Activated CD4-positive, alpha-beta T cell treated with anti-CD3 and anti-CD28 coated beads, Interleukin-2, Interleukin-6, amounts not matched to agents 100 ng/mL and 50 ng/mL, durations not matched to agents 16 hours and 8 hours (primary cell): ENCODE measurements around the gene USP46.

Source experiments
- DNase-seq: peaks from one replicate; pipeline ENCODE4 v3.0.0-alpha.2; 2020

Gene USP46

GRCh38 chr4:52568351-52568750 lies 90.8 kb downstream of the USP46 start:
- DNase-seq, result no peak

- no peak for DNase-seq
Observed at GRCh38 chr4:52566136-52567031, 92.7 kb downstream of the USP46 start.

GRCh38 chr4:52560844-52561280 lies 98.2 kb downstream of the USP46 start:
- DNase-seq, result no peak

- no peak for DNase-seq
Observed at GRCh38 chr4:52555356-52555716, 103.8 kb downstream of the USP46 start.

- DNase-seq, result no peak
Observed at GRCh38 chr4:52554612-52555355, 104.3 kb downstream of the USP46 start.

- no peak for DNase-seq
Observed at GRCh38 chr4:52552778-52553177, 106.3 kb downstream of the USP46 start.

- no peak for DNase-seq
Observed at GRCh38 chr4:52551487-52551886, 107.6 kb downstream of the USP46 start.

- DNase-seq, result no peak
Observed at GRCh38 chr4:52550186-52550585, 108.9 kb downstream of the USP46 start.

- no peak for DNase-seq
Observed at GRCh38 chr4:52548818-52549570, 110.1 kb downstream of the USP46 start.

GRCh38 chr4:52546449-52546848 lies 112.7 kb downstream of the USP46 start:
- no peak for DNase-seq

- peak; percentile 70 for DNase-seq
Observed at GRCh38 chr4:52545099-52546069, 113.7 kb downstream of the USP46 start.
